HepG2 (cell line): ENCODE results near the gene IFIT3. TPM values are rescaled to one million over a fixed set of nuclear protein-coding genes. Genes with fewer than 3 reads are reported as not detected.

ENCODE experiments used
- AFF4 ChIP-seq: sonication (generic); formaldehyde crosslinking; IDR thresholded peaks from 2 replicates; pipeline ENCODE4 v1.4.0; 2020; ENCODE audit warnings: missing genetic modification reagents
- ATF1 ChIP-seq: IDR thresholded peaks from 2 replicates; pipeline ENCODE4 v1.6.1; 2016; ENCODE audit warnings: mild to moderate bottlenecking, control low read depth
- CEBPG ChIP-seq: IDR thresholded peaks from 2 replicates; pipeline ENCODE4 v1.6.1; 2016
- CERS6 ChIP-seq: sonication (generic); formaldehyde crosslinking; IDR thresholded peaks from 2 replicates; pipeline ENCODE4 v1.5.0; 2020; ENCODE audit warnings: missing genetic modification reagents
- MXI1 ChIP-seq: IDR thresholded peaks from 3 replicates; pipeline ENCODE4 v1.6.1; 2012; ENCODE audit warnings: low read depth, low read length, inconsistent platforms, borderline replicate concordance
- SNAI1 ChIP-seq: sonication (generic); formaldehyde crosslinking; IDR thresholded peaks from 2 replicates; pipeline ENCODE4 v1.5.0; 2020; ENCODE audit warnings: mild to moderate bottlenecking, missing genetic modification reagents, borderline replicate concordance
- SRSF4 ChIP-seq: fragments of 200-400 bp; formaldehyde crosslinking; IDR thresholded peaks from one replicate; pipeline ENCODE4 v1.6.1; 2018; ENCODE audit warnings: mild to moderate bottlenecking, low read depth, low read length, moderate library complexity; ENCODE audit not compliant: poor library complexity, severe bottlenecking
- ZMYM4 ChIP-seq: sonication (generic); formaldehyde crosslinking; IDR thresholded peaks from 2 replicates; pipeline ENCODE4 v1.8.1; 2023; ENCODE audit warnings: mild to moderate bottlenecking, missing genetic modification reagents
- ZNF292 ChIP-seq: sonication (generic); formaldehyde crosslinking; IDR thresholded peaks from 2 replicates; pipeline ENCODE4 v1.8.1; 2022; ENCODE audit warnings: mild to moderate bottlenecking, low read depth, missing genetic modification reagents, borderline replicate concordance
- ZNF317 ChIP-seq: sonication (generic); formaldehyde crosslinking; IDR thresholded peaks from 2 replicates; pipeline ENCODE4 v1.5.0; 2020; ENCODE audit warnings: mild to moderate bottlenecking, missing genetic modification reagents
- ZNF547 ChIP-seq: sonication (generic); formaldehyde crosslinking; IDR thresholded peaks from 2 replicates; pipeline ENCODE4 v1.5.1; 2020; ENCODE audit warnings: mild to moderate bottlenecking, missing genetic modification reagents
- ZNF747 ChIP-seq: sonication (generic); formaldehyde crosslinking; IDR thresholded peaks from 2 replicates; pipeline ENCODE4 v1.8.1; 2023; ENCODE audit warnings: missing genetic modification reagents, mild to moderate bottlenecking, borderline replicate concordance
- ZNF788 ChIP-seq: sonication (generic); formaldehyde crosslinking; IDR thresholded peaks from 2 replicates; pipeline ENCODE4 v1.5.0; 2020; ENCODE audit warnings: mild to moderate bottlenecking, missing genetic modification reagents, borderline replicate concordance
- ZSCAN21 ChIP-seq: sonication (generic); formaldehyde crosslinking; IDR thresholded peaks from 2 replicates; pipeline ENCODE4 v1.8.0; 2022; ENCODE audit warnings: mild to moderate bottlenecking, missing genetic modification reagents, moderate library complexity, borderline replicate concordance
- polyA plus RNA-seq, 8 experiments: library from polyadenylated mRNA; depleted of rRNA in 3 of 8; stranded (reverse) in 7 of 8; unstranded in 1 of 8; fragments of >200 nt; fragmentation: Illumina TruSeq in 4 of 8; extraction: Trizol in 4 of 8; gene quantifications; 2 replicates each; pipeline versions ENCODE4 v1.2.1 to v1.2.3, GENCODE V29; 2011 to 2016; ENCODE audit warnings: low read depth in 4 of 8, missing spikeins in 1 of 8, mixed read lengths in 1 of 8; ENCODE audit not compliant: insufficient read depth in 1 of 8
- total RNA-seq, 5 experiments: library from RNA; depleted of rRNA; stranded (reverse); fragments of >200 nt; fragmentation: Illumina TruSeq; extraction: Trizol; gene quantifications; 2 replicates each; pipeline ENCODE4 v1.2.3, GENCODE V29; 2016; ENCODE audit warnings: low read depth in 1 of 5
- TF ChIP-seq, protein P1 (sequence below): sonication (generic); formaldehyde crosslinking; IDR thresholded peaks from 2 replicates; pipeline ENCODE4 v1.5.0; 2020; ENCODE audit warnings: missing genetic modification reagents
- TF ChIP-seq, protein P2 (sequence below): IDR thresholded peaks from 2 replicates; pipeline ENCODE4 v1.6.1; 2012; ENCODE audit warnings: inconsistent platforms
- TF ChIP-seq, protein P3 (sequence below): sonication (generic); formaldehyde crosslinking; IDR thresholded peaks from 2 replicates; pipeline ENCODE4 v1.8.0; 2022; ENCODE audit warnings: mild to moderate bottlenecking, missing genetic modification reagents, moderate library complexity

IFIT3 gene
- total and polyA plus RNA-seq, 2 of the 13 experiments (the other 11 are each of a cell fraction or from before 2014, with no cell fraction given) = 0.48 to 3.1 TPM

- 0 out of 2 replicates have a peak, but pooled peaks have one; percentile 18 for TF ChIP-seq CEBPG (CRISPR knock-in tag)
- no peak for TF ChIP-seq CERS6 (CRISPR knock-in tag)
- TF ChIP-seq, protein P1, sequence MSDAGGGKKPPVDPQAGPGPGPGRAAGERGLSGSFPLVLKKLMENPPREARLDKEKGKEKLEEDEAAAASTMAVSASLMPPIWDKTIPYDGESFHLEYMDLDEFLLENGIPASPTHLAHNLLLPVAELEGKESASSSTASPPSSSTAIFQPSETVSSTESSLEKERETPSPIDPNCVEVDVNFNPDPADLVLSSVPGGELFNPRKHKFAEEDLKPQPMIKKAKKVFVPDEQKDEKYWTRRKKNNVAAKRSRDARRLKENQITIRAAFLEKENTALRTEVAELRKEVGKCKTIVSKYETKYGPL (CRISPR knock-in tag) = no peak
- no peak for TF ChIP-seq ZNF747 (CRISPR knock-in tag)
- no peak; the same call in 1 of the 2 replicates for TF ChIP-seq ZNF788
- TF ChIP-seq AFF4 = no peak
- no peak for TF ChIP-seq ZNF547
- TF ChIP-seq SNAI1 (CRISPR knock-in tag) = no peak
- peak; percentile 31; the same call in 1 of the 2 replicates for TF ChIP-seq ZNF317 (CRISPR knock-in tag)
- TF ChIP-seq ZSCAN21 = no peak
- TF ChIP-seq ATF1 (CRISPR knock-in tag) = no peak
- TF ChIP-seq MXI1 = no peak
- peak; percentile 63; the same call in 1 of the 2 replicates for TF ChIP-seq ZNF292 (CRISPR knock-in tag)
- peak; percentile 60 for TF ChIP-seq ZMYM4 (CRISPR knock-in tag)
- TF ChIP-seq, protein P2, sequence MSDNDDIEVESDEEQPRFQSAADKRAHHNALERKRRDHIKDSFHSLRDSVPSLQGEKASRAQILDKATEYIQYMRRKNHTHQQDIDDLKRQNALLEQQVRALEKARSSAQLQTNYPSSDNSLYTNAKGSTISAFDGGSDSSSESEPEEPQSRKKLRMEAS = 0 out of 2 replicates have a peak, but pooled peaks have one; percentile 27
- TF ChIP-seq SRSF4 = no peak
- TF ChIP-seq, protein P3, sequence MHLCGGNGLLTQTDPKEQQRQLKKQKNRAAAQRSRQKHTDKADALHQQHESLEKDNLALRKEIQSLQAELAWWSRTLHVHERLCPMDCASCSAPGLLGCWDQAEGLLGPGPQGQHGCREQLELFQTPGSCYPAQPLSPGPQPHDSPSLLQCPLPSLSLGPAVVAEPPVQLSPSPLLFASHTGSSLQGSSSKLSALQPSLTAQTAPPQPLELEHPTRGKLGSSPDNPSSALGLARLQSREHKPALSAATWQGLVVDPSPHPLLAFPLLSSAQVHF (CRISPR knock-in tag) = no peak
Measured at GRCh38 chr10:89332123-89332633, 4.4 kb downstream of the IFIT3 start (continued).
